H9 (cell line): ENCODE results near the gene ADAM29. TPM values are rescaled to one million over a fixed set of nuclear protein-coding genes. Genes with fewer than 3 reads are reported as not detected.

Source experiments
- DNase-seq: peaks from one replicate; pipeline ENCODE4 v3.0.0-alpha.2; 2017
- H2AFZ ChIP-seq: one replicate; pipeline ENCODE4 v1.6.1; 2013; ENCODE audit warnings: mild to moderate bottlenecking, low read length, control low read depth, moderate library complexity
- H2AK5ac ChIP-seq: 2 replicates; pipeline ENCODE4 v1.6.1; 2013; ENCODE audit warnings: low read length, control low read depth, mixed read lengths; ENCODE audit not compliant: insufficient read length
- H2BK120ac ChIP-seq: one replicate; pipeline ENCODE4 v1.6.1; 2013; ENCODE audit warnings: low read depth, mild to moderate bottlenecking, low read length, control low read depth, inconsistent platforms; ENCODE audit not compliant: poor library complexity, severe bottlenecking
- H2BK12ac ChIP-seq: 2 replicates; pipeline ENCODE4 v1.6.1; 2013; ENCODE audit warnings: low read length, control low read depth, mixed read lengths, low read depth; ENCODE audit not compliant: insufficient read length
- H2BK15ac ChIP-seq: 2 replicates; pipeline ENCODE4 v1.6.1; 2013; ENCODE audit warnings: low read depth, low read length, control low read depth
- H2BK20ac ChIP-seq: one replicate; pipeline ENCODE4 v1.6.1; 2013; ENCODE audit warnings: low read depth, mild to moderate bottlenecking, low read length, control low read depth, inconsistent platforms; ENCODE audit not compliant: poor library complexity, severe bottlenecking
- H2BK5ac ChIP-seq: 2 replicates; pipeline ENCODE4 v1.6.1; 2013; ENCODE audit warnings: low read length, control low read depth, mixed read lengths; ENCODE audit not compliant: insufficient read length
- H3K14ac ChIP-seq: 2 replicates; pipeline ENCODE4 v1.6.1; 2013; ENCODE audit warnings: low read length, control low read depth; ENCODE audit not compliant: insufficient read depth
- H3K18ac ChIP-seq: 2 replicates; pipeline ENCODE4 v1.6.1; 2013; ENCODE audit warnings: low read depth, mild to moderate bottlenecking, mixed read lengths, low read length, control low read depth; ENCODE audit not compliant: insufficient read length
- H3K23ac ChIP-seq: 2 replicates; pipeline ENCODE4 v1.6.1; 2013; ENCODE audit warnings: low read length, control low read depth, mixed read lengths, low read depth; ENCODE audit not compliant: insufficient read length
- H3K23me2 ChIP-seq: 2 replicates; pipeline ENCODE4 v1.6.1; 2013; ENCODE audit warnings: low read depth, mild to moderate bottlenecking, mixed read lengths, low read length, control low read depth; ENCODE audit not compliant: insufficient read length, poor library complexity, severe bottlenecking
- H3K27ac ChIP-seq: 2 replicates; pipeline ENCODE4 v1.5.1; 2013; ENCODE audit warnings: low read length, control low read depth, mixed read lengths, low read depth; ENCODE audit not compliant: insufficient read length
- H3K27me3 ChIP-seq: 2 replicates; pipeline ENCODE4 v1.6.1; 2013; ENCODE audit warnings: low read length, control low read depth, inconsistent platforms; ENCODE audit not compliant: insufficient read depth
- H3K4ac ChIP-seq: 2 replicates; pipeline ENCODE4 v1.6.1; 2013; ENCODE audit warnings: low read depth, mild to moderate bottlenecking, control low read depth, inconsistent platforms, low read length, moderate library complexity
- H3K4me1 ChIP-seq: 2 replicates; pipeline ENCODE4 v1.6.1; 2013; ENCODE audit warnings: low read length, control low read depth, inconsistent platforms; ENCODE audit not compliant: insufficient read depth
- H3K4me2 ChIP-seq: 2 replicates; pipeline ENCODE4 v1.6.1; 2013; ENCODE audit warnings: low read length, control low read depth, mixed read lengths; ENCODE audit not compliant: insufficient read length, insufficient read depth
- H3K56ac ChIP-seq: 2 replicates; pipeline ENCODE4 v1.6.1; 2013; ENCODE audit warnings: low read depth, mild to moderate bottlenecking, mixed read lengths, low read length, control low read depth; ENCODE audit not compliant: insufficient read length
- H3K79me1 ChIP-seq: 2 replicates; pipeline ENCODE4 v1.6.1; 2013; ENCODE audit warnings: low read depth, mild to moderate bottlenecking, moderate library complexity, low read length, control low read depth, inconsistent platforms; ENCODE audit not compliant: insufficient read depth, poor library complexity, severe bottlenecking
- H3K79me2 ChIP-seq: 2 replicates; pipeline ENCODE4 v1.6.1; 2013; ENCODE audit warnings: low read length, control low read depth, inconsistent platforms; ENCODE audit not compliant: insufficient read depth
- H3K9ac ChIP-seq: 2 replicates; pipeline ENCODE4 v1.6.1; 2013; ENCODE audit warnings: low read length, control low read depth, mixed read lengths; ENCODE audit not compliant: insufficient read length; ENCODE audit errors: extremely low read depth
- H3K9me3 ChIP-seq: one replicate; pipeline ENCODE4 v1.6.1; 2013; ENCODE audit warnings: low read depth, low read length, inconsistent platforms; ENCODE audit not compliant: control insufficient read depth
- H3T11ph ChIP-seq: one replicate; pipeline ENCODE4 v1.6.1; 2013; ENCODE audit warnings: mild to moderate bottlenecking, low read length, control low read depth, inconsistent platforms
- H4K20me1 ChIP-seq: one replicate; pipeline ENCODE4 v1.6.1; 2013; ENCODE audit not compliant: control insufficient read depth, insufficient read length, insufficient read depth
- H4K5ac ChIP-seq: 2 replicates; pipeline ENCODE4 v1.6.1; 2013; ENCODE audit warnings: low read depth, mild to moderate bottlenecking, mixed read lengths, low read length, control low read depth; ENCODE audit not compliant: insufficient read length
- H4K8ac ChIP-seq: replicated peaks from 2 replicates; pipeline ENCODE4 v1.6.1; 2013; ENCODE audit warnings: low read length, control low read depth, mixed read lengths, low read depth; ENCODE audit not compliant: insufficient read length
- H4K91ac ChIP-seq: 2 replicates; pipeline ENCODE4 v1.6.1; 2013; ENCODE audit warnings: low read depth, mild to moderate bottlenecking, moderate library complexity, mixed read lengths, low read length, control low read depth; ENCODE audit not compliant: insufficient read length
- H3K27ac Mint-ChIP-seq, 3 experiments: 2 replicates in 2 of 3; 3 replicates in 1 of 3; pipeline ENCODE4 v1.8.0; 2020 to 2021; ENCODE audit warnings: mixed read lengths in 3 of 3, mild to moderate bottlenecking in 1 of 3, moderate library complexity in 1 of 3
- H3K27me3 Mint-ChIP-seq: 2 replicates; pipeline ENCODE4 v1.8.0; 2021; ENCODE audit warnings: low read depth, mild to moderate bottlenecking, moderate library complexity, mixed read lengths
- H3K36me3 Mint-ChIP-seq, 3 experiments: 2 replicates in 2 of 3; 3 replicates in 1 of 3; pipeline ENCODE4 v1.8.0; 2020 to 2021; ENCODE audit warnings: low read depth in 3 of 3, mixed read lengths in 3 of 3; ENCODE audit not compliant: insufficient read depth in 1 of 3
- H3K4me1 Mint-ChIP-seq, 2 experiments: 2 replicates each; pipeline ENCODE4 v1.8.0; 2020; ENCODE audit warnings: mixed read lengths in 2 of 2
- H3K4me3 Mint-ChIP-seq, 2 experiments: 2 replicates in 1 of 2; 3 replicates in 1 of 2; pipeline ENCODE4 v1.8.0; 2020 to 2021; ENCODE audit warnings: mild to moderate bottlenecking in 2 of 2, mixed read lengths in 2 of 2, moderate library complexity in 1 of 2
- H3K9me3 Mint-ChIP-seq, 2 experiments: 2 replicates in 1 of 2; 3 replicates in 1 of 2; pipeline ENCODE4 v1.8.0; 2020; ENCODE audit warnings: mild to moderate bottlenecking in 2 of 2, mixed read lengths in 2 of 2, moderate library complexity in 1 of 2
- WGBS: extraction: QIAGEN DNeasy Blood & Tissue Kit; methylation state at CpG from one replicate; pipeline ENCODE4 v1.1.7; 2013; ENCODE audit warnings: missing lambda C conversion rate, low lambda C conversion rate, mixed read lengths; ENCODE audit not compliant: insufficient read length; ENCODE audit errors: extremely low coverage; 5-methylcytosine and 5-hydroxymethylcytosine counted together
- total RNA-seq: library from RNA; stranded (reverse); gene quantifications from 2 replicates; pipeline ENCODE4 v1.2.1, GENCODE V29; 2021
- TF ChIP-seq, protein P1 (sequence below): fragments of 200-600 bp; sonication (generic); conservative IDR thresholded peaks from 3 replicates; pipeline ENCODE4 v1.8.0; 2021; ENCODE audit warnings: antibody characterized with exemption, mild to moderate bottlenecking

ADAM29 gene
- total RNA-seq, 1 experiment from 2014 or later: not detected

DNA sequence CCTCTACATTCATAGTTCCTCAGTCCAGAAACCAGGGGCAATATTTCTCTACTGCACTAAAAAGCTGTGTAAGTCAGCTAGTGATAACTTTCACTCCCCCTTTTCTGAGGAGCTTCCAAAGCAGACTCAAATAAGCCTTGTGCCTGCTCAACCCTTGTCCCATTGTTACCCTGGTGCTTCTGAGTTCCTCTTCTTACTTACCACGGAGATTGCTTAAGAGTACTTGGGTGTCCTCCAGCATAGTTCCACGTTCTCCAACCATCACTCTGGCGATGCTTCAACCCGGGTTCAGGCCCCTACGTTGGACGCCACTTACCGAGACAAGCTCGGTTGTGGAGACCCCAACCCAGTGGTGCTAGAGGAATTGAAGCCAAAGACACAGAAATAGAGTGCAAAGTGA is 71.6 kb downstream of the ADAM29 start:
- Mint-ChIP-seq H3K36me3 (peaks cover 6 to 16% (median 14%) of the 10 kb centered on the region in 3 experiments), H3K27me3 (no peaks in the 10 kb centered on the region), H3K9me3 (peaks cover 9 to 24% of the 10 kb centered on the region in 2 experiments), H3K4me1 (0 out of 4 replicates have a peak, but pooled peaks cover 0 to 3% of the 10 kb centered on the region in 2 experiments), H3K4me3 (no peak overlapping the region), H3K27ac (no peak overlapping the region)
- Histone ChIP-seq H3K9ac (no peak overlapping the region), H2BK15ac (no peak overlapping the region), H3K79me2 (no peaks in the 10 kb centered on the region), H4K5ac (no peak overlapping the region), H3T11ph (no peak overlapping the region), H3K4me2 (no peak overlapping the region), H2AK5ac (no peak overlapping the region), H2BK120ac (no peak overlapping the region), H2AFZ (no peak overlapping the region), H3K14ac (no peak overlapping the region), H3K27me3 (no peaks in the 10 kb centered on the region), H3K4ac (no peak overlapping the region), H3K27ac (no peak overlapping the region), H3K18ac (no peak overlapping the region), H3K23ac (no peak overlapping the region), H2BK20ac (no peak overlapping the region), H3K4me1 (no peaks in the 10 kb centered on the region), H4K20me1 (no peaks in the 10 kb centered on the region), H2BK12ac (no peak overlapping the region), H2BK5ac (no peak overlapping the region), H4K91ac (no peak overlapping the region), H3K9me3 (no peaks in the 10 kb centered on the region), H3K79me1 (no peaks in the 10 kb centered on the region), H3K23me2 (no peaks in the 10 kb centered on the region), H3K56ac (no peak overlapping the region), H4K8ac (no peak overlapping the region)
- no CpG with 5 or more reads among the region's 8 CpGs for WGBS
- DNase-seq: no peak
- TF ChIP-seq, protein P1, sequence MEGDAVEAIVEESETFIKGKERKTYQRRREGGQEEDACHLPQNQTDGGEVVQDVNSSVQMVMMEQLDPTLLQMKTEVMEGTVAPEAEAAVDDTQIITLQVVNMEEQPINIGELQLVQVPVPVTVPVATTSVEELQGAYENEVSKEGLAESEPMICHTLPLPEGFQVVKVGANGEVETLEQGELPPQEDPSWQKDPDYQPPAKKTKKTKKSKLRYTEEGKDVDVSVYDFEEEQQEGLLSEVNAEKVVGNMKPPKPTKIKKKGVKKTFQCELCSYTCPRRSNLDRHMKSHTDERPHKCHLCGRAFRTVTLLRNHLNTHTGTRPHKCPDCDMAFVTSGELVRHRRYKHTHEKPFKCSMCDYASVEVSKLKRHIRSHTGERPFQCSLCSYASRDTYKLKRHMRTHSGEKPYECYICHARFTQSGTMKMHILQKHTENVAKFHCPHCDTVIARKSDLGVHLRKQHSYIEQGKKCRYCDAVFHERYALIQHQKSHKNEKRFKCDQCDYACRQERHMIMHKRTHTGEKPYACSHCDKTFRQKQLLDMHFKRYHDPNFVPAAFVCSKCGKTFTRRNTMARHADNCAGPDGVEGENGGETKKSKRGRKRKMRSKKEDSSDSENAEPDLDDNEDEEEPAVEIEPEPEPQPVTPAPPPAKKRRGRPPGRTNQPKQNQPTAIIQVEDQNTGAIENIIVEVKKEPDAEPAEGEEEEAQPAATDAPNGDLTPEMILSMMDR: no peak
